Islet precursor cell (in vitro differentiated cells): ENCODE measurements around the gene ZC3H4.

ENCODE experiments used
- DNase-seq: peaks from one replicate; pipeline ENCODE4 v3.0.0-alpha.2; 2018

ZC3H4 gene

GRCh38 chr19:47112997-47113849 lies at the start of gene ZC3H4:
ZC3H4 (minus strand) TSS chr19:47113776; CDS start chr19:47112584, 1,192 bp downstream.
- peak; percentile 100 for DNase-seq

- DNase-seq = no peak
These were observed 48.4 kb upstream of the ZC3H4 start for GRCh38 chr19:47161876-47162489.

- no peak for DNase-seq
These were observed 45.4 kb upstream of the ZC3H4 start for GRCh38 chr19:47158879-47159503.

GRCh38 chr19:47158367-47158791 lies 44.8 kb upstream of the ZC3H4 start:
- no peak for DNase-seq

GRCh38 chr19:47157431-47158321 lies 44.1 kb upstream of the ZC3H4 start:
- DNase-seq = peak; percentile 94

GRCh38 chr19:47156861-47157430 lies 43.4 kb upstream of the ZC3H4 start:
- DNase-seq = no peak

GRCh38 chr19:47155148-47155547 lies 41.6 kb upstream of the ZC3H4 start:
- no peak for DNase-seq

GRCh38 chr19:47153266-47153665 lies 39.7 kb upstream of the ZC3H4 start:
- no peak for DNase-seq

- DNase-seq = no peak
These were observed 39.1 kb upstream of the ZC3H4 start for GRCh38 chr19:47152632-47153031.

- DNase-seq = no peak
These were observed 38.6 kb upstream of the ZC3H4 start for GRCh38 chr19:47152205-47152604.

- no peak for DNase-seq
These were observed 38.1 kb upstream of the ZC3H4 start for GRCh38 chr19:47151627-47152026.

- DNase-seq = no peak
These were observed 33.3 kb upstream of the ZC3H4 start for GRCh38 chr19:47146920-47147319.

GRCh38 chr19:47145639-47146486 lies 32.3 kb upstream of the ZC3H4 start:
- no peak for DNase-seq

GRCh38 chr19:47144630-47145029 lies 31.1 kb upstream of the ZC3H4 start:
- DNase-seq = no peak

GRCh38 chr19:47143322-47144073 lies 29.9 kb upstream of the ZC3H4 start:
- no peak for DNase-seq

- no peak for DNase-seq
These were observed 29.2 kb upstream of the ZC3H4 start for GRCh38 chr19:47142779-47143178.

- DNase-seq = no peak
These were observed 28.1 kb upstream of the ZC3H4 start for GRCh38 chr19:47141695-47142094.

- DNase-seq = peak; percentile 63
These were observed 27.7 kb upstream of the ZC3H4 start for GRCh38 chr19:47141252-47141651.

- no peak for DNase-seq
These were observed 21.6 kb upstream of the ZC3H4 start for GRCh38 chr19:47135156-47135555.

- no peak for DNase-seq
These were observed 21.0 kb upstream of the ZC3H4 start for GRCh38 chr19:47134545-47134944.

GRCh38 chr19:47133021-47133471 lies 19.5 kb upstream of the ZC3H4 start:
- no peak for DNase-seq
